ENCODE data around the gene FFAR2.

GRCh38 chr19:35458192-35458591 lies 10.1 kb downstream of the FFAR2 start:
- TF ChIP-seq MYC (IDR thresholded peaks at IDR 0.05; ENCODE audit: borderline replicate concordance, low read length) (no peak), PHF8 (IDR thresholded peaks at IDR 0.05; ENCODE audit: borderline replicate concordance, low read depth) (no peak), CTCF (IDR thresholded peaks at IDR 0.05) (no peak), POLR2A (IDR thresholded peaks at IDR 0.05; ENCODE audit: low read length) (no peak), BHLHE40 (IDR thresholded peaks at IDR 0.05; ENCODE audit: low read depth, low read length) (no peak), RAD21 (conservative IDR thresholded peaks at IDR 0.05 in 1 of 2, IDR thresholded peaks at IDR 0.05 in 1 of 2) (no peak), PBX3 (IDR thresholded peaks at IDR 0.05) (no peak), MAFK (IDR thresholded peaks at IDR 0.05; ENCODE audit: partially characterized antibody) (no peak), HOXB5 (CRISPR knock-in tag; IDR thresholded peaks at IDR 0.05) (no peak), ELK1 (IDR thresholded peaks at IDR 0.05; ENCODE audit: low read depth, low read length) (no peak)

Data from A549 (cell line).